GM21825 (cell line): ENCODE data around the gene ABHD3.
"Not testable (repeated sequence)": the region's sequence is repeated elsewhere in the genome, so short reads cannot be mapped to it uniquely, and the experiment has no call there.

Experiments used
- ATAC-seq: cut with Tn5 transposase; IDR thresholded peaks from one replicate; pipeline ENCODE4 v1.9.1; 2021; ENCODE audit warnings: mild to moderate bottlenecking, moderate library complexity; ENCODE audit not compliant: unreplicated experiment

Gene ABHD3

DNA sequence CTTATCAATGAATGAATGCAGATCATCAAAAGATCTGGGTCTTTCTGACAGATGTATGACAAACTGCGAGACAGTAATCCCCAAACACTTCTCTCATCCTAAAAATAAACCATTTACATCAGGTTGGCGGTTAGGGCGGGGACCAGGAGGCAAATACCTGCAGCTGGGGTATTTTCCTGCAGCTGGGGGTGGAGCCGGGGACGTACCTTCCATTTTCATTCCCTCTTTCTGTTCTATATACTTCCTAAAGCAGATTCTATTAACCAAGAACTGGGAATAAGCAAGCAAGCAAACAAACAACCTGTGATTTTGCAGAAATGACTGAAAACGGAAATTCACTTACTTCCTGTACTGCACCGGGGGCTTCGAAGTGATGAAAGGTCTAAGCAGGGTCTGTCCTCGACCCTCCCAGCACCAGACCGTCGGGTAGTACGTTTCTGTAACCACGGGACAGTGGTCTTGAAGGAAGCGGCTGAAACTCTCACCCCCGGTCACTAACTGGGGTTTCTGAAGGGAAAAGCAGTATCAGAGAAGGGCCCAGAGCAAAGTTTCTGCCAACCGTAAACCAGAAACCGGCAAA is 1.2 kb downstream of the ABHD3 start:
- peak; percentile 5 for ATAC-seq

DNA sequence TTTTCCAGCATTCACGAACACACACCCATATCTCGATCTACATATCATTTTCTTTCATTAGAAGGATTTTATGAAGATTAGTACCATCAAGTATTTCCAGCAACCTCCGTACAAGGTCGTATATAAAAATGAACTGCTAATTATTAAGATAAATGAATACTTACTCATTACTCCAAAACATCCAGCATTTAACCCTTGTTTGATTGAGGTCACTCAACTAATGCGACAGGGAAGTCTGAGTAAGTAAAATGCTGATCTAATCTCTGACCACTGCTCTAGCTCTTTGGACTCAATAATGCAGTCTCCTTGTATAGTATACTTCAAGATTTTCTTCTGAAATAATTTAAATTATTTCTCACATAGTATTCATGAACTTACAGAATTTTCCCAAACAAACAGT is 2.0 kb downstream of the ABHD3 start:
- no peak for ATAC-seq

DNA sequence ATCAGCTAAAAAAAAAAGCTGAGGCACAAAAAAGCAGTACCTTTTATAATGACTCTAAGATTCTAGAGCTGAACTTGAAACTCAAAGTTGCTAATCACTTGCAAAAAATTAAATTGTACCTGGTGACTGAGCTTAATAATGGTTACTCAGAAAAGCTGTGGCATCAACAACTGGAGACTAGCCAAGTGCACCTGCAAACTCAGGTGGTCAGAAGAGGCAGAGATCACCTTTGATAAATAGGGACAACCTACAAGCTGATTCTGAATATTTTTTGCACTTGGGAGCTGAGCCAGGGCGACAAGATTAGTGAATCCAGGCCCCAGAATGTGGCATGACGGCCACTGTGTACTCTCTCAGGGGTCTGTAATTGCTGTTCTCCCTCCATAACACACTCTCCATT is 3.0 kb downstream of the ABHD3 start:
- no peak for ATAC-seq

DNA sequence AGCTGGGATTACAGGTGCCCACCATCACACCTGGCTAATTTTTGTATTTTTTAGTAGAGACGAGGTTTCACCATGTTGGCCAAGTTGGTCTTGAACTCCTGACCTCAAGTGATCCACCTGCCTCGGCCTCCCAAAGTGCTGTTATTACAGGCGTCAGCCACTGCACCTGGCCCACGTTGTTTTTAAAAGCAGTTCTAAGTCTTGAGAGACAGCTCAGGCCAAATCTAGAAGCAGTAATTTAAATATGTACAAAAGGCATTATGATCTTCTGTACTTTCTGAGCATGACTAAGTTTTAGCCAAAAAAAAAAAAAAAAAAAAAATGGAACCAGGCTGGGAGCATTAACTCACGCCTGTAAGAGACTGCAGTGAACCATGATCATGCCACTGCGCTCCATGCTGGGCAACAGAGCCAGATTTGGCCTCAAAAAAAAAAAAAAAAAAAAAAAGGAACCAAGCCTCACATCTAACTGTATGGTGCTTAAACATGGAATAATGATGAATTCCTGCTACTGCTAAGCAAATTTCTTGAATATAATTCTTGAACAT is 4.0 kb downstream of the ABHD3 start:
- ATAC-seq, result no peak

DNA sequence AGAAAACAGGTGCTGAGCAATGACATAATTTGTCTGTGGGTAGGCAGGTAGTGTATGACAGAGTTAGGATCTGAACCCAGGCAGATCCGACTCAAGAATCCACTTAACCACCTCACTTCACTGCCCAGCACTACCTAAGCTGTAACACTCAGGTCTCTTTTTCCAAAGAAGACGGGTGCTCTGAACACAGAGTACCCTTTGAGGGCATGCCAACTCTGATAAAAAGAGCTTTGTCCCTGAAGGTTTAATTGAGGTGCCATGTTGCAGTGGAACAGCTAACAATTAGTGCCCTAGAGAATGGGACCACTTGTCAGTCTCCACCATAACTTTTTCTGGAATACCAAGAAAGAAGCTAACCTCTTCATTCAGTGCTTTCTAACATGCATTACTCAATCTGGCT is 11.3 kb downstream of the ABHD3 start:
- ATAC-seq, result no peak

DNA sequence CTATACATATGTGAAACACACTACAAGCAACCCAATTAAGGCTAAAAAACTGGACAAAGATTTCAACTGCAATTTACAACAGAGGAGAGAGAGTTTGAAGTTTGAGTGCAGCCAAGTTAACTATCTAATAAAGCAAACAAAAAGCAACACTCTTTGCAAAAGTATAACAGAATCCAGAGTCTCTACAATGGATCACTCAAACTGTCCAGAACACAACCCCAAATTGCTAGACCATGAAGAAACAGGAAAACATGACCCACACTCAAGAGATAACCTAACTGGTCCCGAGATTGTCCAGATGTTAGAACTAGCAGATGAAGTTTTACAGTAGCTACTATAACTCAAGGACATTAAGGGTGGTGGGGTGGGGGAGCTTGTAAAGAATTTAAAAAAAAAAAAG is 14.8 kb downstream of the ABHD3 start:
- no peak for ATAC-seq

DNA sequence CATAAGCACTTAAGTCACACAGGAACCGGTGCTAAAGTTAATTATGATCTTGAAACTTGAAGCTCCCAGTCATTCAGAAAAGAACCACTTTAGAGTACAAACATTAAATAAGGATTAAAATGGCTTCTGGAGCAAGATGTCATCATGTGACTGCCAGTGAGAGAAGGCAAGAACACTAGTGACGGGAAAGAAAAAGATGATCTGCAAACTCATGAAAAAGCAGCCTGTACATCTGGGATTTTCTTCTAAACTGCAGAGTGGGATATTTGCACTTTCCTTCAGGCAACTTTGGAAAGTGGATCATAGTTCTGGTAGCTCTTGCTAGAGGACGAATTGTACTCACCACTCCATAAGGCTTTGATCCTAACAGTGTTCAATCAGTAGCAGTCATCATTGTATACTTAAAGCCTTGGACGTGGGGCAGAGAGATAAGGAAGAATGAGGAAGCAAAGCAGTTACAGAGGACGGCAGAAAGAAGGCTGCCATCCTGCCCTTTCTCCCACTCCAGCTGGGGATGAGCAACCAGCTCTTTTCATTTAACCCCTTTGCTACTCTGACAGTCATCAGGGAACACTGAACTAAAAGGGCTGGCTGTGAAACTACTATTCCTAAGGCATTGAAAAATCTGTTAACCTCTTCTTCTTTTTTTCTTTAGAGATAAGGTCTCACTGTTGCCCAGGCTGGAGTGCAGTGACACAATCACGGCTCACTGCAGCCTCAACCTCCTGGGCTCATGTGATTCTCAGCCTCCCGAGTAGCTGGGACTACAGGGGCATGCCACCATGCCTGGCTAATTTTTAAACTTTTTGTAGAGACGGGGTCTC is 18.1 kb downstream of the ABHD3 start:
- no peak for ATAC-seq

DNA sequence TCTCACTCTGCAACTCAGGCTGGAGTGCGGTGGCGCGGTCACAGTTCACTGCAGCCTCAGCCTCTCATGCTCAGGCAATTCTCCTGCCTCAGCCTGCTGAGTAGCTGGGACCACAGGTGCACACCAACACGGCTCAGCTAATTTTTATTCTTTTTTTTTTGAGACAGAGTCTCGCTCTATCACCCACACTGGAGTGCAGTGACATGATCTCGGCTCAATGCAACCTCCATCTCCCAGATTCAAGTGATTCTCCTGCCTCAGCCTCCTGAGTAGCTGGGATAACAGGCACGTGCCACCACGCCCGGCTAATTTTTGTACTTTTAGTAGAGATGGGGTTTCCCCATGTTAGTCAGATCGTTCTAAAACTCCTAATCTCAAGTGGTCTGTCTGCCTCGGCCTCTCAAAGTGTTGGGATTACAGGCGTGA is 19.0 kb downstream of the ABHD3 start:
- peak; percentile 75 for ATAC-seq

DNA sequence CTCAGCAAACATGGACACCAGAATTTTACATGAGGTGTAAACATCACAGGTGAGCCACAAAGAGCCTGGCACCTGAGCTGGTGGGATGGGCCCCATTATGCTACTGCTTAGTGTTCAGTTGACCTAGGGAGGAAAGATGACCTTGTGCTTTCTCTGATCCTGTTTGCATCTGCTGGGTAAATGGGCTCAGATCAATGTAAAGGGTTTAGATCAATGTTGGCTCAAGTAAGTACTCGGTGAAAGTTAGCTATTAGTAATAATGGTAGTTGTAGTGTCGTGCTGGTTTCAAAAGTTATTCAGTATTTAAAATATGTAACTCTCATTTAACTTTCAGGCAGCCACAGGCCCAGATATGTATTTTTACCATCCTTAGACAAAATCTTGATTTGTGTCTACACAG is 19.8 kb downstream of the ABHD3 start:
- ATAC-seq, result peak; percentile 53

DNA sequence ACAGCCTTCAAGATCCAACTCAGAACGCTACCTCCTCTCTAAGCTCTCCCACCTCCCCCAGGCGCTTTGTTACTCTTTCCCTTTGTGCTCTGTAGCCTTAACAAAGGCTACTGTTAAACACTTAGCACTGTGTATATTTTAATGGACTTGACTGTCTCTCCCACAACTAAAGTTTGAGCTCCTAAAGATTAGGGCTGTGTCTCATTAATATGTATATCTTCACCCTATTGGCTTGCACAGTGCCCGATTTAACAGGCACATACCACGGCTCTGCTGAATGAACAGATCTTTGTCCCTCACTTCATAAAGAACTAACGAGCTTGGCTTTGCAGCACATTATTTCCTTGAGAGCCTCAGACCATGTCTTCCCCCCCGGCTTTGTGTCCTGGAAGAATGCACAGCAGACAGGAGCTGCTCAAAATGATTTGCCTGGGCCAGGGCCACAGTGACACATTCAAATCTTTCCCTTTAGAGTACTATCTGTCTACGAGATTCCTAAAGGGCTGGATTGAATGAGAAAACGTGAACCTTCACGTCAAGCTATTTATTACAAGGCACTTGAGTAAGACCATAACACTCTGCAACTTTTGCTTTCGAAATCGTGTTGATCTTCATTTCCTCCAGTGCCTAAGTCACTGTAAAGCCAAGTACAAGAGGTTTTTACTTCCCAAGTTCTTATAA is 22.1 kb downstream of the ABHD3 start:
- ATAC-seq, result no peak

DNA sequence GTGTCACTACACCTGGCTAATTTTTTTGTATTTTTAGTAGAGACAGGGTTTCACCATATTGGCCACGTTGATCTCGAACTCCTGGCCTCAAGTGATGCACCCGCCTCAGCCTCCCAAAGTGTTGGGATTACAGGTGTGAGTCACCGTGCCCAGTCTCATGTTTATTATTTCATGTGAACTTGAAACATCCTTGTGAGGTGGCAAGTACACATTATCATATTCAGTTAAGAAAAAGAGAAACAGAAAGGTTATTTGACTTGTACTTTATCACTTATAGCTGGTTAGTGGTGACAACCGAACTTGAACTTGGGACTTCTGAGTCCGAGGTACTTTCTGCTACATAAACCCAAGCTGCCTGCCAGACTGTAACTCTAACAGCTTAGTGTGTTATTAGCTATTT is 24.4 kb downstream of the ABHD3 start:
- ATAC-seq, result no peak

DNA sequence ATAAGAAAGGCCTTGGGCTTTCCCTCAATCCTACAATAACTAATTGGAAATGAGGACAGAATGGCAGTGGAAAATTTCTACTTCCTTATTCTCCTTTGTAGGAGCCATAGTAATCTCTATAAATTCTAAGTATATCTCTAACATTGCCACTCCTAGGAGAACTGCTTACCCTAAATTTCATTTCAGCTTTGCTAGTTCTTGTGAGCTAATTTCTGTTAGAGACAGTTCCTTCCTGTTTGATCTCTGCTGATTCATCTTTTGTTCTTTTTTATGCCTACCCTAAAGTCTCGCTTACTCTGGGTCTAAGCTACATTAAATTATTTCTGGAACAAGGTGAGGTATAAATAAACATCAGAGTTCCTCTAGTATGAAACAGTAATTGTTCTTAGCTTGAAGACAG is 25.7 kb downstream of the ABHD3 start:
- ATAC-seq, result no peak

DNA sequence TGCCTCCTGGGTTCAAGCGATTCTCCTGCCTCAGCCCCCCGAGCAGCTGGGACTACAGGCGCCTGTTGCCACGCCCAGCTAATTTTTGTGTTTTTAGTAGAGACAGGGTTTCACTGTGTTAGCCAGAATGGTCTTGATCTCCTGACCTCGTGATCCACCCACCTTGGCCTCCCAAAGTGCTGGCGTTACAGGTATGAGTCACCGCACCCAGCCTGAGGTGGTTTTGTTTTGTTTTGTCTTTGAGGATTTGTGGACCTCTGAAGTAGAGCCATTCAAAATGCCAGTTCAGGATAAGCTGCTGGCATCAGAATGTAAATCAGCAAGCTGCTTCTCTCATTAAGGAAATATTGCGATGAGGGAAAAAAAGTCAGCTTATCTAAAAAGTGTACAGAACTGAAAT is 29.2 kb downstream of the ABHD3 start:
- ATAC-seq, result not testable (repeated sequence)

DNA sequence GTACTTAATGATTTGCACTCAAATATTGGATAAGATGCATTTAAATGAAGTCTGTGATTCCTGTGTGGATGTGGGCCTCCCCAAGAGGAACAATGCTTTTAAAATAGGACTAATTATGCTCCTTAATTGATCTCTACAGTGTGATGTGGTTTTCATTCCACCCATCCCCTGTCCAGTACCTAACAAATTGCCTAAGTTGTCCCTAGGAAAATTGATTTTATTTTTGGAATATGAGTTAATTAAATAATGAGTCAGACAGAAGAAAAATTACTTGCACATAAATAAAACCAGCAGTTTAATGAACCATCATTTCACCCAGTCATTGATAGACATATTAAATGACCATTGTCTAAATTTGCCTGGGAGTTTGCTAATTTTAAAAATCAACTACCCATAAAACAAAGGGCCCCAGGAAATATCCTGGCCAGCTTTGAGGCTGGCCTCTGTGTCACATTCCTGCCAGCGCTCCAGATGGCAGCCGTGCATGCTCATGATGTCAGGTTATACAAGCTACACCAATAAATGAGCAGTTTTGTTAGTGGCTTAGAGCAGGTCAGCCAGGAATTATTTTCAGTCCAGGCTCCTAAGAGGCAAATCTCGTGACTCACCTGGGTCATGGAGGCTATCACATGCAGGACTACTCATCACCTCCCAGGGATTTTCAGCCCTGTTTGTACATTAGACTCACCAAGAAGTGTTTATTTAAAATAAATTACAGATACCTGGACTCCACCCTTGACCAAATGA is 31.9 kb downstream of the ABHD3 start:
- no peak for ATAC-seq

DNA sequence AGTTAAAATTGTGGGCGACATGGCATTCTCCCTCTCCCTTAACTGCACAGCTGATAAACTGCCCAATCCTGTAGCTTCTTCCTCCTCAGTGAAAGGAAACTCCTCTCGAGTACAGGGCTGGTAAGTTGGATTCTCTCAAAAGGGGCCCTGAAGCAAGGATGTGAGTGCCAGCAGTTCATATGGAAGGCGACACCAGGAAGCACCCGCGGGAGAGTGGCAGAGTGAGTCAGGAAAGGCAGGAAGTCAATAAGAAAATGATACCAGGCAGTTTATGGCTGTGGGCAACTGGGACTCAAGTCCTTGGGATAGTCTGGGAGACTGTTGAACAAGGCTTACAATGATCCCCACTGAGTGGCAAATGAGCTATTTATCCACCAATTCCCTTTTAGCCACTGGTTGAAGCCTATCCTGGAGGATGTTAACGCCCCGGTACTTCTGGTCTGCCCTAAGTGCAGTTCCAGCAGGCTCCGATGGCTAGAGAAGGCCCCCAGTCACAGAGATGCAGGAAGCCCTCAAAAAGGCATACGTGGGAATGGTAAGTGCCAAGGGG is 34.8 kb downstream of the ABHD3 start:
- no peak for ATAC-seq

DNA sequence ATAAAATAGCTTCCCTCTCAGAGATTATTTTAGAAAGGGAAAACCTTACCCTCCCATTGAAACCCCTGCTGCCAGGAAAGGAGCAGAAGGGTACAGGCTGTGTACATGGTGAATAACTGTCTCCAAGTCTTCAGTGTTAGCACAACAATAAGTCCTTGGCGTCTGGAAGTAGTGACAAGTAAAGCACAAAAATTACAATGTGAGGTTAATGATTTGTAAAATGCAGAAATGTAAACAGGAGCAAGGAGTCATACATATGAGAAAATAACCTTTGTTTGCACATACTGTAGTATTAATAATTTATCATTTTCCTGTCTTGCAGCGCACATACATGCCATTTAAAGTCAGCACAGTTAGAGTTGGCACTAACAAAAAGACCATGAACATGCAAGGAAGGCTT is 40.5 kb downstream of the ABHD3 start:
- ATAC-seq, result no peak

DNA sequence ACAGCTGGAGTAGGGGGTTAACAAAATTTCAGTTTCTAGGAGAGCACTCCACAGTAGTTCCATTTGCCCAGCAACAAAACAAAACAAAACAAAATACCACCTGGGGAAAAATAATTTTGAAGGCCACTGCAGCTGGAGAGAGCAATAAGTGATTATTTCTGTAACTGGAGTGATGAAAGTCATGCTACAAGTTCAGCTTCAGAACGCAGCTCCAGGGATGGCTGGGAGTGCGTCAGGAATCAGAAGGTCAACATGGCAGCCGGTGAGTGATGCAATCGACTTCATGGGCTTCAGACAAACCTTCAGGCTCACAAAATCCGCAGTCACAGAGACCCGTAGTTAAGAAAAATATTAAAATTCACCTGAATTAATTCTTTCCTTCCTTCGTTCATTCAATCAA is 41.0 kb downstream of the ABHD3 start:
- no peak for ATAC-seq

DNA sequence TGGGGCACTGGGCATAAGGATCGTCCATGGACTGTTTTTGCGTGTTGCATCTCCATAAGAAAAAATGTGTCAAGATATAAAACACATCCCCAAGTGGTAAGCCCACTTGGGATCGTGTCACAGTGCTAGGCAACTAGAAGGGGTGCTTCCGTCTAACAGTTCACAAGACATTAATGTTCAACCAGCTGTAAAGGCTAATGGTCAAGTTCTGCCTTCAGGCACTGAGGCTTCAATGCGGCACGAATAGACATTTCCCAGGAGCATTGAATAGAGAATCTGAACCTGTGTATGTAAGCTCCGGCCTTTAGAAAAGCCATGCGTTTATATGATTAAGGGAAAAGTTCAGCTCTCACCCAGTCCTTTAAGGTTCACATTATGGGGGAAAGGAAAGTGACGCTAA is 42.0 kb downstream of the ABHD3 start:
- ATAC-seq, result no peak

DNA sequence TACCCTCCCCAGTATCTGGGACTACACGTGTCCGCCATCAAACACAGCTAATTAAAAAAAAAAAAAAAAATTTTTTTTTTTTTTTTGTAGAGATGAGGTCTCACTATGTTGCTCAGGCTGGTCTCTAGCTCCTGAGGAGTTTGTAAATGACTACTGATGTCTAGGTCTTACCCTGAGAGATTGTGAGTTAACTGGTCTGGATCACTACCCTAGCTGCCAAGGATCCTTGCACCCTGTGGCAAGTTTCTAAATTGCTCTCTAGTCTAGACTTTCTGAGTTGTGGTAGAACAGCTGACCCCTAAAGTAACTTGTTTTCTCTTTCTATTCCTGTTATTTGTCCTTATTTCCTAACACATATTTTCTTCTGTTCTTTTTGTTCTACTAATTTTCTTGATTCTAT is 44.5 kb downstream of the ABHD3 start:
- ATAC-seq, result no peak

DNA sequence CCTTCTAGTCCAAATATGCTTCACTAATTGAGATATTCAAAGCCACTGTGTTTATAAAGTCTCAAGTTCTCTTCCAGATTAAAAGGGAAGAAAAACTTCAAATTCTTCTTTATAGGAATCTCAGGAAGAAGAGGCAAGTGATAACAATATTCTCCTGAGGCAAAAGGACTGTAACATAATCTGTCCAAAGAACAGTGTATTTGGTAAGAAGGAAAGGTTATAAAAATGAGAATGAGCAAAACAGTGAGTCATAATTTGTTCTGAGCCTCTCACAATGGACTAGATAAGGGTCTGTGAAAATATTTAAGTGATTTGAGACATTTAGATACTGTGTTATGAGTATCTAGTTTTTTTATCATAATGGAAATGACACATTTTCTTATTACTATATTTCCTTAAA is 48.2 kb downstream of the ABHD3 start:
- no peak for ATAC-seq

DNA sequence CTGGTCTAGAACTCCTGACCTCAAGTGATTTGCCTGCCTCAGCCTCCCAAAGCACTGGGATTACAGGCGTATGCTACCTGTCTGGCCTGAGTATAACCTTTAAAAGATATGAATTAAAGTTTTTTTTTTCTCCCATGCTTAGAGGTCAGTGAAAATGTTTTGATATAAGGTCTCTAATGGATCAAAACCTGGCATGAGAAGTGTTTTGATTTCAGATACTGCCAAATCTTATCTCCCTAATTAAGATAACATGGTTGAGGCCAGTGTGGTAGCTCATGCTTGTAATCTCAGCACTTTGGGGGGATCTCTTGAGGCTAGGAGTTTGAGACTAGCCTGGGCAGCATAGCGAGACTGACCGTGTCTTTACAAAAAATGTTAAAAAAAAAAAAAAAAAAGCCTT is 51.2 kb downstream of the ABHD3 start:
- no peak for ATAC-seq
